C4-2B (cell line): ENCODE measurements around the gene C5AR1.

Experiments
- ZFX ChIP-seq: fragments of 450-650 bp; IDR thresholded peaks from 2 replicates; pipeline ENCODE4 v1.6.1; 2017
- TF ChIP-seq, protein P1 (sequence below): fragments of 450-650 bp; conservative IDR thresholded peaks from 2 replicates; pipeline ENCODE4 v1.5.1; 2017; ENCODE audit warnings: mild to moderate bottlenecking

DNA sequence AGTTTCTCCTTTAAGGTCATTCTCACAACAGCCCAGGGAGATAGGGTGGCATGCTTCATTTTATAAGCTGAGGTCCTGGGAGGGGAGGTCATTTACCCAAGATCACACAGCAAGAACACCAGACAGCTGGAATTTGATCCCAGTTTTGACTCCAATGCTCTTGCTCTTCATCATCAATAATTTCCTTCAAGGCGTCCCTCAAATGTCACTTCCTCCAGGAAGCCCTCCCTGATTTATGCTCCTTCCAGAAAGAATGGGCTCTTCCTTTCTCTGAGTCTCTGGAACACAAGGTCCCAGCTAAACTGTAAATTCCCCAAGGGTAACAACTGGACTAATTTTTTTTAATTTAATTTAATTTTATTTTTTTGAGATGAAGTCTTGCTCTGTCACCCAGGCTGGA is 34.8 kb downstream of the C5AR1 start:
- TF ChIP-seq, protein P1, sequence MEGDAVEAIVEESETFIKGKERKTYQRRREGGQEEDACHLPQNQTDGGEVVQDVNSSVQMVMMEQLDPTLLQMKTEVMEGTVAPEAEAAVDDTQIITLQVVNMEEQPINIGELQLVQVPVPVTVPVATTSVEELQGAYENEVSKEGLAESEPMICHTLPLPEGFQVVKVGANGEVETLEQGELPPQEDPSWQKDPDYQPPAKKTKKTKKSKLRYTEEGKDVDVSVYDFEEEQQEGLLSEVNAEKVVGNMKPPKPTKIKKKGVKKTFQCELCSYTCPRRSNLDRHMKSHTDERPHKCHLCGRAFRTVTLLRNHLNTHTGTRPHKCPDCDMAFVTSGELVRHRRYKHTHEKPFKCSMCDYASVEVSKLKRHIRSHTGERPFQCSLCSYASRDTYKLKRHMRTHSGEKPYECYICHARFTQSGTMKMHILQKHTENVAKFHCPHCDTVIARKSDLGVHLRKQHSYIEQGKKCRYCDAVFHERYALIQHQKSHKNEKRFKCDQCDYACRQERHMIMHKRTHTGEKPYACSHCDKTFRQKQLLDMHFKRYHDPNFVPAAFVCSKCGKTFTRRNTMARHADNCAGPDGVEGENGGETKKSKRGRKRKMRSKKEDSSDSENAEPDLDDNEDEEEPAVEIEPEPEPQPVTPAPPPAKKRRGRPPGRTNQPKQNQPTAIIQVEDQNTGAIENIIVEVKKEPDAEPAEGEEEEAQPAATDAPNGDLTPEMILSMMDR: no peak
- TF ChIP-seq ZFX: no peak
